Uterus (tissue), 2 donors: ENCODE results near the gene CDH4.

Experiments used
- CTCF ChIP-seq, 4 experiments: fragments of 200-600 bp in 2 of 4; fragments of 450-650 bp in 2 of 4; sonication (generic) in 2 of 4; IDR thresholded peaks; one replicate each; pipeline ENCODE4 v1.5.1; 2016 to 2019; ENCODE audit warnings: antibody characterized with exemption in 4 of 4, mild to moderate bottlenecking in 2 of 4, moderate library complexity in 1 of 4
- POLR2A ChIP-seq, 2 donors: fragments of 450-650 bp; IDR thresholded peaks; one replicate each; pipeline ENCODE4 v1.6.1; 2016; ENCODE audit warnings: antibody characterized with exemption in 2 of 2, mild to moderate bottlenecking in 1 of 2, moderate library complexity in 1 of 2

GRCh38 chr20:61562491-61562890, 310.4 kb downstream of the CDH4 start:
- no peak for TF ChIP-seq CTCF (IDR thresholded peaks at IDR 0.05)
- TF ChIP-seq POLR2A (IDR thresholded peaks at IDR 0.05) = no peak
